IMR-90 (cell line): ENCODE results near the gene SLC39A2. TPM values are rescaled to one million over a fixed set of nuclear protein-coding genes. Genes with fewer than 3 reads are reported as not detected.
A peak's percentile ranks its signal among the peaks of the same experiment; 100 is the strongest.

Experiments used
- ATAC-seq: fragments of 200-7000 bp; cut with Tn5 transposase; 2 replicates; pipeline ENCODE4 v1.9.1; 2020; ENCODE audit warnings: low read depth, mild to moderate bottlenecking, moderate library complexity
- BruUV-seq: library from RNA; stranded (reverse); fragments of 400-500 nt; replicated peaks from 2 replicates; lab custom pipeline; 2021; lab: Mats Ljungman, UMichigan
- CTCF ChIA-PET: fragments of 300-600 bp; formaldehyde crosslinking; extraction: SDS; loops from one replicate; lab custom pipeline; 2021; ENCODE audit warnings: antibody characterized with exemption; lab: Yijun Ruan, JAX
- POLR2A ChIA-PET: fragments of 300-600 bp; sonication (Branson Sonifier 250); formaldehyde crosslinking; loops from one replicate; lab custom pipeline; 2022; ENCODE audit warnings: antibody characterized with exemption; ENCODE audit not compliant: unreplicated experiment; lab: Charles Lee
- DNase-seq: peaks from one replicate; pipeline ENCODE4 v3.0.0; 2013
- H2AFZ ChIP-seq: replicated peaks from 2 replicates; pipeline ENCODE3; 2013; ENCODE audit warnings: low read length, mild to moderate bottlenecking; ENCODE audit not compliant: poor library complexity
- H2AK5ac ChIP-seq: 2 replicates; pipeline ENCODE4 v1.6.1; 2013; ENCODE audit warnings: low read depth, low read length, inconsistent platforms
- H2AK9ac ChIP-seq: replicated peaks from 2 replicates; pipeline ENCODE3; 2013; ENCODE audit warnings: mild to moderate bottlenecking, low read depth, low read length, moderate library complexity; ENCODE audit not compliant: poor library complexity
- H2BK120ac ChIP-seq: 2 replicates; pipeline ENCODE4 v1.6.1; 2013; ENCODE audit warnings: low read depth, low read length, inconsistent platforms
- H2BK15ac ChIP-seq: 3 replicates; pipeline ENCODE4 v1.6.1; 2013; ENCODE audit warnings: low read depth, low read length, inconsistent platforms
- H2BK20ac ChIP-seq: 2 replicates; pipeline ENCODE4 v1.6.1; 2013; ENCODE audit warnings: low read depth, mild to moderate bottlenecking, inconsistent platforms, low read length, moderate library complexity
- H2BK5ac ChIP-seq: 2 replicates; pipeline ENCODE4 v1.6.1; 2013; ENCODE audit warnings: mild to moderate bottlenecking, low read depth, low read length, inconsistent platforms; ENCODE audit not compliant: poor library complexity, severe bottlenecking
- H3K14ac ChIP-seq: replicated peaks from 2 replicates; pipeline ENCODE4 v1.6.1; 2013; ENCODE audit warnings: low read depth, low read length, inconsistent platforms
- H3K18ac ChIP-seq: 2 replicates; pipeline ENCODE4 v1.6.1; 2013; ENCODE audit warnings: low read depth, low read length, control low read depth
- H3K23ac ChIP-seq: 2 replicates; pipeline ENCODE4 v1.6.1; 2013; ENCODE audit warnings: low read depth, low read length, inconsistent platforms
- H3K27ac ChIP-seq: 2 replicates; pipeline ENCODE4 v1.5.1; 2013; ENCODE audit warnings: mild to moderate bottlenecking, control low read depth, low read length; ENCODE audit not compliant: insufficient read depth
- H3K27me3 ChIP-seq: 2 replicates; pipeline ENCODE4 v1.6.1; 2013; ENCODE audit warnings: low read length; ENCODE audit not compliant: control insufficient read depth, insufficient read depth
- H3K36me3 ChIP-seq: 2 replicates; pipeline ENCODE4 v1.6.1; 2013; ENCODE audit warnings: low read length, mixed read lengths; ENCODE audit not compliant: control insufficient read depth, insufficient read depth
- H3K4ac ChIP-seq: 2 replicates; pipeline ENCODE4 v1.6.1; 2013; ENCODE audit warnings: low read depth, low read length, inconsistent platforms
- H3K4me1 ChIP-seq: 2 replicates; pipeline ENCODE4 v1.6.1; 2013; ENCODE audit warnings: low read length, mixed read lengths; ENCODE audit not compliant: control insufficient read depth, insufficient read depth
- H3K4me2 ChIP-seq: 2 replicates; pipeline ENCODE4 v1.6.1; 2013; ENCODE audit warnings: low read depth, mild to moderate bottlenecking, control low read depth, low read length, moderate library complexity
- H3K4me3 ChIP-seq: 2 replicates; pipeline ENCODE4 v1.5.1; 2013; ENCODE audit warnings: low read depth, mild to moderate bottlenecking, control low read depth, low read length, moderate library complexity; ENCODE audit not compliant: insufficient read depth
- H3K56ac ChIP-seq: 2 replicates; pipeline ENCODE4 v1.6.1; 2013; ENCODE audit warnings: low read length, inconsistent platforms; ENCODE audit not compliant: insufficient read depth; ENCODE audit errors: extremely low read depth
- H3K79me1 ChIP-seq, 2 experiments: 2 replicates each; pipeline ENCODE4 v1.6.1; 2013; ENCODE audit warnings: low read length in 2 of 2, inconsistent platforms in 1 of 2, low read depth in 1 of 2
- H3K9ac ChIP-seq: 2 replicates; pipeline ENCODE4 v1.6.1; 2013; ENCODE audit warnings: low read depth, low read length, control low read depth
- H3K9me1 ChIP-seq: 2 replicates; pipeline ENCODE4 v1.6.1; 2013; ENCODE audit warnings: low read length, inconsistent platforms; ENCODE audit not compliant: insufficient read depth
- H3K9me3 ChIP-seq: 2 replicates; pipeline ENCODE4 v1.6.1; 2013; ENCODE audit warnings: low read length; ENCODE audit not compliant: control insufficient read depth, insufficient read depth
- H4K20me1 ChIP-seq: 2 replicates; pipeline ENCODE4 v1.6.1; 2013; ENCODE audit warnings: low read length, inconsistent platforms; ENCODE audit not compliant: insufficient read depth
- H4K5ac ChIP-seq: 2 replicates; pipeline ENCODE4 v1.6.1; 2013; ENCODE audit warnings: mild to moderate bottlenecking, low read depth, low read length, control low read depth
- H4K8ac ChIP-seq, 2 experiments: 2 replicates each; pipeline ENCODE4 v1.6.1; 2013; ENCODE audit warnings: low read depth in 2 of 2, low read length in 2 of 2, control low read depth in 1 of 2, inconsistent platforms in 1 of 2
- H4K91ac ChIP-seq: 2 replicates; pipeline ENCODE4 v1.6.1; 2013; ENCODE audit warnings: low read depth, low read length, inconsistent platforms; ENCODE audit not compliant: insufficient read depth
- MAZ ChIP-seq: IDR thresholded peaks from 2 replicates; pipeline ENCODE4 v1.6.1; 2012; ENCODE audit warnings: low read depth, mild to moderate bottlenecking, low read length, improper control_type of control experiment, moderate library complexity, borderline replicate concordance
- WGBS, 2 experiments: methylation state at CpG; one replicate each; pipeline versions ENCODE4 v1.1.5 to v1.1.7; 2013; ENCODE audit warnings: missing lambda C conversion rate in 2 of 2; ENCODE audit not compliant: insufficient read length in 1 of 2; ENCODE audit errors: extremely low coverage in 2 of 2; 5-methylcytosine and 5-hydroxymethylcytosine counted together
- dilution Hi-C: fragments of 300-500 bp; cut with HindIII; formaldehyde crosslinking; loops from one replicate; pipeline ENCODE4 v1.14.3; 2018; ENCODE audit warnings: low sequenced_read_pairs; ENCODE audit not compliant: unreplicated experiment
- in situ Hi-C: fragments of 300-500 bp; cut with MboI; formaldehyde crosslinking; loops from 3 replicates; pipeline ENCODE4 v1.14.3; 2019; ENCODE audit warnings: low sequenced_read_pairs, inconsistent platforms, mixed read lengths
- intact Hi-C: fragments of 100-400 bp; cut with micrococcal nuclease; formaldehyde crosslinking; loops from 2 replicates; pipeline ENCODE4 v1.10.0; 2022
- polyA plus RNA-seq, 3 experiments: library from polyadenylated mRNA; depleted of rRNA; stranded (reverse); fragments of >200 nt; gene quantifications; 2 replicates each; pipeline ENCODE4 v1.2.3, GENCODE V29; 2012; ENCODE audit warnings: low replicate concordance in 1 of 3
- total RNA-seq: library from RNA; depleted of rRNA; stranded (reverse); fragments of >200 nt; gene quantifications from 2 replicates; pipeline ENCODE4 v1.2.3, GENCODE V29; 2012
- TF ChIP-seq, protein P1 (sequence below): fragments of 150-350 bp; IDR thresholded peaks from 2 replicates; pipeline ENCODE4 v1.6.1; 2016; ENCODE audit warnings: low read depth, mild to moderate bottlenecking, low read length, moderate library complexity, borderline replicate concordance

SLC39A2 gene
- total and polyA plus RNA-seq, 2 of the 4 experiments (the other 2 are of a cell fraction) = not detected

DNA sequence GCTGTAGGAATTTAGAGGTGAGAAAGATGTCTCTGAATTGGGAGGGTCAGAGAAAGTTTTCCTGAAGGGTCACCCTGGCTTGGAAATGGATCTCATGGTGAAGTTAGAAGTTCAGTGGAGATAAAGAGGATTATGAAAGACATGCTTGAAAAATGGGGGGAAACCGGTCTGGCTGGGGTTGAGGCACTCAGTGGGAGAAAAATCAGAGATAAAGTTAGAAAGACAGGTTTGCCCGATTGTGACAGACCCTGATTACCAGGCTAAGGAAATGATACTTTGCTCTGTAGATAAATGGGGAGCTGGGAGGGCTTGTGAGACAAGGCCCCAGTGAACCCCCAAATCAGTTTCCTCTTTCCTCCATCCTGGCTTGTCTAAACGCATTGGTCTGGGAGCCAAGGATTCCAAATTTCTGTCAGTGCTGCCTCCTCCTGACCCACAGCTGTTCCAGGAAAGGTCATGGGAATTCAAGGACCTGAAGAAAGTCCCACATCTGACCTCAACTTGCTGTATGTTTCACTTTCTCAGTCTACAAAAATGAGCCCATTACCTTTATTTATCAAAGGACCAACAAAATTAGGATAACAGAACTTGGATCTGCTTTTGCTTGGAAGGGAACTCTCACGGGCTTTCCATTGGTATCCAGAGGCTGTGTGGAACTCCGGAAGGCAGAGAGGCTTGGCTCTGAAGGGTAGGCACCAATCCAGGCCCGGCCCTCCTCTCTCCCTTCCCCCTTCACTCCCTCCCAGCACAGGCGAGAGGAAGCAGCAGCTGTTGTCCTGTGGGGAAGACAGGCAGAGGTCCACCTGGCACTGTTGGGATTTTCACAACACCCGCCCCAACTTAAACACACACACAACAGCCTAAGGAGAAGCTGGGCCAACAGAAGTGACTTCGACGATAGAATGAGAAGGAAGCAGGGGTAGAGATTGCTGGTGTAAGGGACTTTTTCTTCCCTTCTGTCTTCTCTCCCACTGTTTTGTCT lies 39.6 kb downstream of the SLC39A2 start:
- Histone ChIP-seq H3K4me3 (no peak overlapping the region), H3K27me3 (peaks cover 38% of the 10 kb centered on the region), H4K91ac (no peak overlapping the region), H3K9me3 (no peaks in the 10 kb centered on the region), H2AK9ac (peak overlapping the region; percentile 31), H3K9me1 (no peaks in the 10 kb centered on the region), H2BK20ac (no peak overlapping the region), H2BK15ac (no peak overlapping the region), H2AK5ac (no peak overlapping the region), H3K18ac (no peak overlapping the region), H4K8ac (no peak overlapping the region), H4K5ac (no peak overlapping the region; the same call in 1 of the 2 replicates), H3K4ac (no peak overlapping the region), H3K36me3 (no peaks in the 10 kb centered on the region), H4K20me1 (no peaks in the 10 kb centered on the region), H3K9ac (no peak overlapping the region), H2BK5ac (no peak overlapping the region), H3K4me1 (peaks cover 2% of the 10 kb centered on the region; the same call in 1 of the 2 replicates), H3K27ac (no peak overlapping the region), H3K23ac (no peak overlapping the region; the same call in 1 of the 2 replicates), H3K56ac (no peak overlapping the region), H2BK120ac (no peak overlapping the region), H3K14ac (peak overlapping the region; percentile 1; the same call in 1 of the 2 replicates), H2AFZ (peak overlapping the region; percentile 83), H3K79me1 (no peaks in the 10 kb centered on the region), H3K4me2 (peak overlapping the region; percentile 33; the same call in 1 of the 2 replicates)
- ChIA-PET POLR2A (no interaction called here), CTCF (interaction anchor here (1.3 to 3.7 kb wide), 4 partner anchors 24 to 347 kb away, joined by 4 to 37 read pairs (median 6); no protein-coding TSS in a partner anchor)
- no TSS peak for BruUV-seq
- TF ChIP-seq, protein P1, sequence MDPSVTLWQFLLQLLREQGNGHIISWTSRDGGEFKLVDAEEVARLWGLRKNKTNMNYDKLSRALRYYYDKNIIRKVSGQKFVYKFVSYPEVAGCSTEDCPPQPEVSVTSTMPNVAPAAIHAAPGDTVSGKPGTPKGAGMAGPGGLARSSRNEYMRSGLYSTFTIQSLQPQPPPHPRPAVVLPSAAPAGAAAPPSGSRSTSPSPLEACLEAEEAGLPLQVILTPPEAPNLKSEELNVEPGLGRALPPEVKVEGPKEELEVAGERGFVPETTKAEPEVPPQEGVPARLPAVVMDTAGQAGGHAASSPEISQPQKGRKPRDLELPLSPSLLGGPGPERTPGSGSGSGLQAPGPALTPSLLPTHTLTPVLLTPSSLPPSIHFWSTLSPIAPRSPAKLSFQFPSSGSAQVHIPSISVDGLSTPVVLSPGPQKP = no peak
- peak; percentile 17; the same call in 1 of the 2 replicates for TF ChIP-seq MAZ
- intact Hi-C loops (no loop called here), in situ Hi-C loops (no loop called here), dilution Hi-C loops (no loop called here)
- WGBS, 2 experiments = 0% methylated on average over 1 of the region's 10 CpGs; no CpG with 5 or more reads in 1 of the 2 experiments
- DNase-seq (peak; percentile 43), ATAC-seq (peak; percentile 84)
